CD4-positive, alpha-beta T cell treated with Interleukin-4 for 1 hour (primary cell): ENCODE measurements around the gene ABAT.
"Not testable (repeated sequence)": the region's sequence is repeated elsewhere in the genome, so short reads cannot be mapped to it uniquely, and the experiment has no call there.

Source experiments
- DNase-seq, 2 donors: peaks; one replicate each; pipeline ENCODE4 v3.0.0-alpha.2; 2020 to 2022

The ABAT gene

GRCh38 chr16:8751481-8752311 lies 77.3 kb downstream of the ABAT start:
- DNase-seq: no peak

GRCh38 chr16:8752706-8753105 lies 78.3 kb downstream of the ABAT start:
- DNase-seq: no peak

GRCh38 chr16:8753416-8754054 lies 79.1 kb downstream of the ABAT start:
- no peak for DNase-seq

- no peak for DNase-seq
These were observed 82.3 kb downstream of the ABAT start for GRCh38 chr16:8756755-8757154.

GRCh38 chr16:8758022-8758421 lies 83.6 kb downstream of the ABAT start:
- DNase-seq: no peak

GRCh38 chr16:8760021-8760420 lies 85.6 kb downstream of the ABAT start:
- DNase-seq: no peak

GRCh38 chr16:8761078-8761477 lies 86.7 kb downstream of the ABAT start:
- DNase-seq: no peak

GRCh38 chr16:8762254-8762653 lies 87.8 kb downstream of the ABAT start:
- DNase-seq: no peak

- no peak for DNase-seq
These were observed 88.7 kb downstream of the ABAT start for GRCh38 chr16:8763083-8763482.

GRCh38 chr16:8763899-8764298 lies 89.5 kb downstream of the ABAT start:
- no peak for DNase-seq

GRCh38 chr16:8764525-8765250 lies 90.3 kb downstream of the ABAT start:
- no peak for DNase-seq

GRCh38 chr16:8767176-8767575 lies 92.8 kb downstream of the ABAT start:
- DNase-seq: no peak

GRCh38 chr16:8768283-8768682 lies 93.9 kb downstream of the ABAT start:
- no peak for DNase-seq

GRCh38 chr16:8768692-8769091 lies 94.3 kb downstream of the ABAT start:
- DNase-seq: no peak

GRCh38 chr16:8773537-8773936 lies 99.1 kb downstream of the ABAT start:
- DNase-seq: no peak

- DNase-seq: no peak
These were observed 99.8 kb downstream of the ABAT start for GRCh38 chr16:8774208-8774607.

GRCh38 chr16:8775359-8775758 lies 100.9 kb downstream of the ABAT start:
- no peak for DNase-seq

GRCh38 chr16:8776129-8776584 lies 101.7 kb downstream of the ABAT start:
- DNase-seq: no peak

- DNase-seq: no peak
These were observed 102.8 kb downstream of the ABAT start for GRCh38 chr16:8777217-8777616.

- DNase-seq: no peak
These were observed 107.4 kb downstream of the ABAT start for GRCh38 chr16:8781797-8782196.

GRCh38 chr16:8782673-8783072 lies 108.3 kb downstream of the ABAT start:
- DNase-seq: no peak

GRCh38 chr16:8785408-8785807 lies 111.0 kb downstream of the ABAT start:
- no peak for DNase-seq

GRCh38 chr16:8786316-8786715 lies 111.9 kb downstream of the ABAT start:
- not testable (repeated sequence) for DNase-seq
